C4-2B (cell line): ENCODE measurements around the gene ATP2A3.

Experiments used
- CTCF ChIP-seq: fragments of 450-650 bp; conservative IDR thresholded peaks from 2 replicates; pipeline ENCODE4 v1.5.1; 2017; ENCODE audit warnings: mild to moderate bottlenecking
- ZFX ChIP-seq: fragments of 450-650 bp; IDR thresholded peaks from 2 replicates; pipeline ENCODE4 v1.6.1; 2017

GRCh38 chr17:3906881-3907280 is 57.4 kb downstream of the ATP2A3 start:
- TF ChIP-seq CTCF (no peak), ZFX (no peak)
